Endothelial cell of umbilical vein (primary cell): ENCODE results near the gene AP4B1.

Experiments used
- EZH2 ChIP-seq: IDR thresholded peaks from 2 replicates; pipeline ENCODE4 v1.6.1; 2012; ENCODE audit warnings: borderline replicate concordance, low read depth, mild to moderate bottlenecking, moderate library complexity, low read length, inconsistent platforms; ENCODE audit not compliant: severe bottlenecking
- GATA2 ChIP-seq: IDR thresholded peaks from 2 replicates; pipeline ENCODE4 v1.7.0; 2011; ENCODE audit warnings: low read depth, mild to moderate bottlenecking, moderate library complexity, mixed read lengths, low read length; ENCODE audit not compliant: insufficient read length, insufficient read depth
- JUN ChIP-seq: IDR thresholded peaks from 2 replicates; pipeline ENCODE4 v1.6.1; 2011; ENCODE audit warnings: borderline replicate concordance, low read depth; ENCODE audit not compliant: insufficient read length, insufficient read depth
- MYC ChIP-seq: IDR thresholded peaks from one replicate; pipeline ENCODE4 v1.6.1; 2011; ENCODE audit warnings: mild to moderate bottlenecking, low read depth, low read length
- POLR2A ChIP-seq: IDR thresholded peaks from 2 replicates; pipeline ENCODE4 v1.6.1; 2012; ENCODE audit warnings: low read depth, mild to moderate bottlenecking, control low read depth, low read length
- POLR2AphosphoS5 ChIP-seq: IDR thresholded peaks from 2 replicates; pipeline ENCODE4 v1.6.1; 2012; ENCODE audit warnings: low read depth, mild to moderate bottlenecking, control low read depth, low read length, moderate library complexity; ENCODE audit not compliant: insufficient read depth
- TF ChIP-seq, protein P1 (sequence below), 2 donors: IDR thresholded peaks; 1 replicate in 1 of 2; 2 replicates in 1 of 2; pipeline ENCODE4 v1.5.1; 2011; ENCODE audit warnings: low read length in 2 of 2, mild to moderate bottlenecking in 2 of 2, moderate library complexity in 2 of 2, control low read depth in 1 of 2, inconsistent platforms in 1 of 2, low read depth in 1 of 2; ENCODE audit not compliant: insufficient read depth in 1 of 2; ENCODE audit errors: extremely low read depth in 1 of 2
- TF ChIP-seq, protein P2 (sequence below): IDR thresholded peaks from 2 replicates; pipeline ENCODE4 v1.6.1; 2011; ENCODE audit not compliant: insufficient read depth, insufficient read length

DNA sequence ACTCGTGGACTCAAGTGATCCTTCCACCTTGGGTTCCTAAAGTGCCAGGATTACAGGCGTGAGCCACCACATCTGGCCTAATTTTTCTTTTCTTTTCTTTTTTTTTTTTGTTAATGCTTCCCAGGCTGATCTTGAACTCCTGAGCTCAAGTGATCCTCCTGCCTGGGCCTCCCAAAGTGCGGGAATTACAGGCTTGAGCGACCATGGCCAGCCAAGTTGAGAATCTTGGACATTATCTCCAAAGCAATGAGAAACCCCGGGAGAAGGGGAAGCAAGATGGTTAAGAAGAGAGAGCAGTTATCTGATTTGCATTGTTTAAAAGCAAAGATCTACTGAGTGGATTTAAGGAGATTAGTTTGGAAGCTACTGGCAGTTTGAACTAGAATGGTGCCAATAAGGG lies 33.6 kb upstream of the AP4B1 start:
- TF ChIP-seq, protein P1, sequence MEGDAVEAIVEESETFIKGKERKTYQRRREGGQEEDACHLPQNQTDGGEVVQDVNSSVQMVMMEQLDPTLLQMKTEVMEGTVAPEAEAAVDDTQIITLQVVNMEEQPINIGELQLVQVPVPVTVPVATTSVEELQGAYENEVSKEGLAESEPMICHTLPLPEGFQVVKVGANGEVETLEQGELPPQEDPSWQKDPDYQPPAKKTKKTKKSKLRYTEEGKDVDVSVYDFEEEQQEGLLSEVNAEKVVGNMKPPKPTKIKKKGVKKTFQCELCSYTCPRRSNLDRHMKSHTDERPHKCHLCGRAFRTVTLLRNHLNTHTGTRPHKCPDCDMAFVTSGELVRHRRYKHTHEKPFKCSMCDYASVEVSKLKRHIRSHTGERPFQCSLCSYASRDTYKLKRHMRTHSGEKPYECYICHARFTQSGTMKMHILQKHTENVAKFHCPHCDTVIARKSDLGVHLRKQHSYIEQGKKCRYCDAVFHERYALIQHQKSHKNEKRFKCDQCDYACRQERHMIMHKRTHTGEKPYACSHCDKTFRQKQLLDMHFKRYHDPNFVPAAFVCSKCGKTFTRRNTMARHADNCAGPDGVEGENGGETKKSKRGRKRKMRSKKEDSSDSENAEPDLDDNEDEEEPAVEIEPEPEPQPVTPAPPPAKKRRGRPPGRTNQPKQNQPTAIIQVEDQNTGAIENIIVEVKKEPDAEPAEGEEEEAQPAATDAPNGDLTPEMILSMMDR (IDR thresholded peaks at IDR 0.05; ENCODE audit: extremely low read depth in 1 of 2, insufficient read depth in 1 of 2, low read depth in 1 of 2, low read length in 2 of 2), result no peak
- TF ChIP-seq, protein P2, sequence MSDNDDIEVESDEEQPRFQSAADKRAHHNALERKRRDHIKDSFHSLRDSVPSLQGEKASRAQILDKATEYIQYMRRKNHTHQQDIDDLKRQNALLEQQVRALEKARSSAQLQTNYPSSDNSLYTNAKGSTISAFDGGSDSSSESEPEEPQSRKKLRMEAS, result no peak
- no peak for TF ChIP-seq EZH2
- TF ChIP-seq POLR2A, result no peak
- TF ChIP-seq JUN, result no peak
- TF ChIP-seq MYC, result no peak
- TF ChIP-seq GATA2, result no peak
- no peak for TF ChIP-seq POLR2AphosphoS5
